HL-60/S4 treated with retinoic acid at 250 ng/mL for 4 days and 3 days (cell line): ENCODE measurements around the gene TMEM181.
"Not testable (repeated sequence)": the region's sequence is repeated elsewhere in the genome, so short reads cannot be mapped to it uniquely, and the experiment has no call there.

ENCODE experiments used
- in situ Hi-C: fragments of 300-500 bp; cut with MboI; formaldehyde crosslinking; loops from 2 replicates; pipeline ENCODE4 v1.7.0; 2022; ENCODE audit warnings: low sequenced_read_pairs

The TMEM181 gene

GRCh38 chr6:158619922-158620801 is 60.3 kb downstream of the TMEM181 start:
- in situ Hi-C loops, result no loop called here

GRCh38 chr6:158620963-158621693 is 61.2 kb downstream of the TMEM181 start:
- in situ Hi-C loops, result no loop called here

- in situ Hi-C loops, result no loop called here
Observed at GRCh38 chr6:158621694-158622544, 62.0 kb downstream of the TMEM181 start.

- in situ Hi-C loops, result no loop called here
Observed at GRCh38 chr6:158622545-158623190, 62.8 kb downstream of the TMEM181 start.

- in situ Hi-C loops, result no loop called here
Observed at GRCh38 chr6:158624684-158625682, 65.1 kb downstream of the TMEM181 start.

GRCh38 chr6:158625881-158626305 is 66.0 kb downstream of the TMEM181 start:
- in situ Hi-C loops, result no loop called here

- in situ Hi-C loops, result no loop called here
Observed at GRCh38 chr6:158626360-158627167, 66.7 kb downstream of the TMEM181 start.

GRCh38 chr6:158627168-158627939 is 67.5 kb downstream of the TMEM181 start:
- in situ Hi-C loops, result no loop called here

DNA sequence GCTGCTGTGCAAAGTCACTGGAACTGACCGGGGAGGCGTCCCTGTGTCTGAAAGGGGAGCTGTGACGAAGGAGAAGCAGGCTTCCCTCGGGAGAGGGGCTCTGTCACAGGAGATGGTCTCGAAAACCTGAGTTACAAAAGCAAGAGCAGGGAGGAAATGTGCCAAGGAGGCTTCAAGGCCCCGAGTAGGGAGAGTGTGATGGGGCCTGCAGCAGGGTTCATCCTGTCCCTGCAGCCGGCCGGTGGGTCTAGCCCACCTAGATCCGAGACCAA is 68.0 kb downstream of the TMEM181 start:
- in situ Hi-C loops, result no loop called here

DNA sequence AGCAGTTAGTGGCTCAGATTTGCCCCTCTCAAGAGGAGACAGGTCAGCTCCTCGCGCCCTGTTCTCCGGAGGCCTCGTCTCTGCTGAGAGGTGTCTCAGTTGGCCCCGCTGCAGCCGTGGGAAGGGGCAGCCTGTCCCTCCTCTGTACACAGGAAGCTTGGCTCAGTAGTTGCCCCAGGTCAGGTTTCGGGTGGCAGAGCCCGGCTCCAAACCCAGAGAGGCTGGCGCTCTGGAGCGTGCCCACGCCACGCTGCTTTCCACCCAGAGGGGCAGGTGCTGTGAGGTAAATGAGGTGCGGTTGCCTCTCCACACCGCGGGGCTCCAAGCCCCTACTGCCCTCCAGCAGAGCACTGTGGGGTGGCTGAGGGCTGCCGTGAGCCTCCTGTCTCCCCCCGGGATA is 68.7 kb downstream of the TMEM181 start:
- in situ Hi-C loops, result no loop called here

- in situ Hi-C loops, result no loop called here
Observed at GRCh38 chr6:158629367-158630221, 69.7 kb downstream of the TMEM181 start.

- in situ Hi-C loops, result no loop called here
Observed at GRCh38 chr6:158630938-158631616, 71.2 kb downstream of the TMEM181 start.

DNA sequence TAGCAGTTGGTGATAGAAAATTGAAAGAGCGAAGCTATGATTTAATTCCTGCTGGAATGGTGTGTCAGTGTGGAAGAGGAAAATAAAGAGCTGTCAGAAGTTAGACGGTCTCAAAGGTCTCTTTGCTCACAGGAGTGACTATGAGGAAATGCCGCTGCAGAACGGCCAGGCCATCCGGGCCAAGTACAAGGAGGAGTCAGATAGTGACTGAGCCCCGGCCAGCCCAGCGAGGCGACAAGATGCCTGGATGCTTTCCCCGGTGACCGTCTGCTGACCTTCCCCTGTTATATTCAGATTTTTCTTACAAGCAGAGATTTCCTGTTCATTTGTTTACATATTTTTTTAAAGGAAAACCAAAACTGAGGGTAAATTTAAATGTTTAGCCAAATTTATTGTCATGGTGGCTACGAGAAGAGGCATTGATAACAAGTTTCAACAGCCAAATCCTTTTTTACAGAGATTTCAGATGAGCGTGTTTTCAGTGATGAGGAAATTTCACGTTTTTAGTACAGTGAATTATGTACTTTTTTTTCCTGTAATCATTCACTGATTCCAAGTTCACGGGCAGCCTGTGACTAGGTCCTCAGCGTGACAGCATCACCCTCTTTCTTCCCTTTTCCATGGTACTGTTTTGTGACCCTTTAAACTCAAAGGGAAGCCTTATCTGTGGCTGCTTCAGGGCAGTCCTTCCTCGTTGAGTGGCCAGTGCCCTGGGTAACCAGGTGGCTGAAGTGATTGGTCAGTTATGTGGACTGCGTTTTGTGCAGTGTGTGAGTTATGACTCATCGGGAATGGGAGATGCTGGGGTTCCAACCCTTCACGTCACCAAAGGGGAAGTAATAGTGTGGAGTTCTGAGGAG is 72.0 kb downstream of the TMEM181 start:
- in situ Hi-C loops, result no loop called here

DNA sequence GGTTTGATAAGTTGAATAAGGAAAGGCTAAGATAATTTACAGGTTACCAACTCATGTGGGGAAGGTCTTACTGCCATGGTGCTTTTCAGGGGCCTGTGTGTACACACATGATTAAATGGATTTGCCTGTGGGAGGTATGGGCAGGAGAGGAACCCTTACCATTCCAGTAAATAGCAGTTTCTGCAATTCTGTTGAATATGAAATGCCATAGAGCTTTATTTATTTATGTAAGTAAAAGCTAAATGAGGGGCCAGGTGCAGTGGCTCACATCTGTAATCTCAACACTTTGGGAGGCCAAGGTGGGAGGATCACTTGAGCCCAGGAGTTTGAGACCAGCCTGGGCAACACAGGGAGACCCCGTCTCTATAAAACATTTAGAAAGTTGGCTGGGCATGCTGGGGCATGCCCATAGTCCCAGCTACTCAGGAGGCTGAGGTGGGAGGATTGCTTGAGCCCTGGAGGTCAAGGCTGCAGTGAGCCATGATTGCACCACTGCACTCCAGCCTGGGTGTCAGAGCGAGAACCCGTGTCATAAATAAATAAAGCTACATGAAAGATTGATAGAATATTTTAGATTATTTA is 72.7 kb downstream of the TMEM181 start:
- in situ Hi-C loops, result not testable (repeated sequence)

DNA sequence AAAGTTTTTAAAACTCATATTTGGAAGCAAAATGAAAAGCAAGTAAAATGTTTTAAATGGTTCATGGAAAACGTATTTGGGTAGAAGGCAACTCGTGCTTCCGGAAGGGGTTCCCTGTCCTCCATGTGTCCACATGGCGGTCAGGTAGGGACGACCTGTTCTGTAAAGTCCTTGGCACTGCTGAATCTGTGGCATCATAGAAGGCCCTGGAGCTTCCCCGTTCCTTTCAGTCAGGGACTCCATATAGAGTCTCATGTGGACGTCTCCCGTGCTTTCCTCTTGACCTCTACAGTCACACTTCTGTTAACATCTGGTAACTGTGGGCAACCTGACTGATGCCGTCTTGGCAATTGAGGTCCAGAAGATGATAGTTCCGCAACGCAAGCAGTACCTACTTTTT is 73.2 kb downstream of the TMEM181 start:
- in situ Hi-C loops, result no loop called here
